Chondrocyte (in vitro differentiated cells): ENCODE data around the gene SLC6A5. TPM values are rescaled to one million over a fixed set of nuclear protein-coding genes. Genes with fewer than 3 reads are reported as not detected.

Source experiments
- DNase-seq: peaks from one replicate; pipeline ENCODE4 v3.0.0; 2021; ENCODE audit warnings: mixed read lengths, low spot score
- H3K27ac Mint-ChIP-seq: one replicate; pipeline ENCODE4 v1.8.0; 2021; ENCODE audit warnings: mild to moderate bottlenecking, moderate library complexity, mixed read lengths; ENCODE audit not compliant: unreplicated experiment
- H3K27me3 Mint-ChIP-seq: 2 replicates; pipeline ENCODE4 v1.8.0; 2021; ENCODE audit warnings: low read depth, mixed read lengths
- H3K36me3 Mint-ChIP-seq: 2 replicates; pipeline ENCODE4 v1.8.0; 2021; ENCODE audit warnings: low read depth, mixed read lengths
- H3K4me1 Mint-ChIP-seq: 2 replicates; pipeline ENCODE4 v1.8.0; 2021; ENCODE audit warnings: low read depth, mild to moderate bottlenecking, mixed read lengths
- H3K4me3 Mint-ChIP-seq: one replicate; pipeline ENCODE4 v1.8.0; 2021; ENCODE audit warnings: mild to moderate bottlenecking, moderate library complexity, mixed read lengths; ENCODE audit not compliant: unreplicated experiment
- H3K9me3 Mint-ChIP-seq: 2 replicates; pipeline ENCODE4 v1.8.0; 2021; ENCODE audit warnings: low read depth, mixed read lengths
- CTCF ChIP-seq: fragments of 200-600 bp; sonication (generic); IDR thresholded peaks from 2 replicates; pipeline ENCODE4 v1.5.0; 2021; ENCODE audit warnings: antibody characterized with exemption, mild to moderate bottlenecking, moderate library complexity
- total RNA-seq: library from RNA; stranded (reverse); gene quantifications from 3 replicates; pipeline ENCODE4 v1.2.1, GENCODE V29; 2021

The SLC6A5 gene
- total RNA-seq, 1 donor from 2014 or later: not detected

DNA sequence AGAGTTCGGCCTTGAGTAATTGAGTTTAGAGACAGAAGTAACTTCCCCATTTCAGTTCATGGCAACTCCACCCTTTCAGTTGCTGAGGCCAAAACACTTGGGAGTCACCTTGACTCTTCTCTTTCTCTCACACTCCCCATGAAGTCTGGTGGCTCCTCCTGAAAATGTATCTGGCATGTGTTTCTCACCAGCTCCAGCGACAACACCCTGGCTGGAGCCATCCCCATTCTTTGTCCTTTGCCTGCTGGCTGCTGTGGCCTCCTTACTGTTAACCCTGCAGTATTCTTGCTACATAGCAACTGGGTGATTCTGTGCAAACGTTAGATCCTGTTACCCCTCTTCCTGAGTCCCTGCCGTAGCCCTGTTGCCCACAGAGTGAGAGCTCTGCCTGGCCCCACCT is 23.8 kb downstream of the SLC6A5 start:
- H3K4me1 Mint-ChIP-seq: no peaks in the 10 kb centered on the region
- no peak overlapping the region for H3K4me3 Mint-ChIP-seq
- no peak overlapping the region for H3K27ac Mint-ChIP-seq
- no peaks in the 10 kb centered on the region for H3K36me3 Mint-ChIP-seq
- DNase-seq: no peak
- H3K9me3 Mint-ChIP-seq: no peaks in the 10 kb centered on the region
- H3K27me3 Mint-ChIP-seq: peaks cover 20% of the 10 kb centered on the region
- no peak for TF ChIP-seq CTCF

DNA sequence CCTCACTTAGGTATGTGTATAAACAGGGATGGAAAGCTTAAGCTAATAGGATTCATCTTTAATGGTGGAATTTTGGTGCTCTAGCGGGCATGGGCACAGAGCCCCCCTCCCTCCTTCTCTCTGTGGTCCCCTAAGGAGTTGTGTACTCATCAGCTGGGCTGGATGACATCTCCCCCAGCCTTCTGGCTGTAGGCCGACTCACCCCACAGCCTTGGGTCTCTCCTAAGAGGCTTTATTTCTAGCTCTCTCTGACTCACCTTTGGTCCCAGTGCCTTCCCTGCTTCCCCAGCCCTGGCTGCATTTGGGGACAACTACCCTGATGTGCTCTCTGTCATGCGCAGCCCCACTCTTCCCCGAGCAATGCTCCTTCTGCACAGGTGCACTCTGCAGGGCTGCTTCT is 26.9 kb downstream of the SLC6A5 start:
- TF ChIP-seq CTCF: no peak
- Mint-ChIP-seq H3K27ac (no peak overlapping the region), H3K27me3 (peaks cover 19% of the 10 kb centered on the region), H3K9me3 (no peaks in the 10 kb centered on the region), H3K4me3 (no peak overlapping the region), H3K36me3 (no peaks in the 10 kb centered on the region), H3K4me1 (no peaks in the 10 kb centered on the region)
- DNase-seq: no peak

- Mint-ChIP-seq H3K36me3 (no peaks in the 10 kb centered on the region), H3K4me3 (no peak overlapping the region), H3K27me3 (peaks cover 16% of the 10 kb centered on the region), H3K27ac (no peak overlapping the region), H3K4me1 (no peaks in the 10 kb centered on the region), H3K9me3 (no peaks in the 10 kb centered on the region)
- DNase-seq: no peak
- TF ChIP-seq CTCF: no peak
These were observed 27.6 kb downstream of the SLC6A5 start for GRCh38 chr11:20627026-20627425.

- no peak overlapping the region for H3K4me3 Mint-ChIP-seq
- peaks cover 14% of the 10 kb centered on the region for H3K27me3 Mint-ChIP-seq
- TF ChIP-seq CTCF: no peak
- H3K27ac Mint-ChIP-seq: no peak overlapping the region
- no peaks in the 10 kb centered on the region for H3K9me3 Mint-ChIP-seq
- no peak for DNase-seq
- no peaks in the 10 kb centered on the region for H3K36me3 Mint-ChIP-seq
- no peaks in the 10 kb centered on the region for H3K4me1 Mint-ChIP-seq
These were observed 28.3 kb downstream of the SLC6A5 start for GRCh38 chr11:20627701-20628100.

DNA sequence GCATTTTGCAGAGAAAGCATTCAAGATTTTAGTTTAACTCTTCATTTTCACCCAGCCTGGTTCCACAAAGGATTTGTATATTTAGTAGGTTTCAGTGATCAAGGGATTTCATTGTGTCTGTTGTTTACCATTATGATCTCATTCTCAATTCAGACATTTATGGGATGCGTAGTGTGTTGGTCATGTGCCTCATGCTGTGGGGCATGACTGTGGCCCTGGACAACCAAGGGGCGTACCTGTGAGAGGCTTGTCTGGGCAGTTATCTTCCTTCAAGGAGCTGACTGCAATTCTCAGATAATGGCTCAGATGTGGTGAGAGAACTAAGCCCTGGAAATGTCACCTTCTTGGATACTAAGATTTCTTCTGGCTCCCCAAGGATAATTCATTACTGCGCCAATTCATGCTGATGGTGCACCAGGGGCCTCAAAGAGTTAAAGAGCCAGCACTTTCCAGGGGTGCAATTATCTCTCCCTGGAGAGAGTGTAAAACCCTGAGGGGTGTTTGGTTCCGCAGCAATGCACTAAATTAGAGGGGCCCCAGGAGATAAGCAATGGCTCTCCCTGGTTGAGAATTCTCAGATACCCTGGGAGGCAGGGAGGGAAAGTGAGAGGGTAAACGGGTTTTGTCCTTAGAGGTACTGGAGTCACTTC is 32.2 kb downstream of the SLC6A5 start:
- H3K4me3 Mint-ChIP-seq: no peak overlapping the region
- no peak overlapping the region for H3K27ac Mint-ChIP-seq
- no peaks in the 10 kb centered on the region for H3K4me1 Mint-ChIP-seq
- TF ChIP-seq CTCF: no peak
- DNase-seq: no peak
- H3K36me3 Mint-ChIP-seq: no peaks in the 10 kb centered on the region
- no peaks in the 10 kb centered on the region for H3K9me3 Mint-ChIP-seq
- H3K27me3 Mint-ChIP-seq: peaks cover 5% of the 10 kb centered on the region
